ENCODE measurements around the gene CDC42BPG.

The CDC42BPG gene

GRCh38 chr11:64866173-64866491 is 21.7 kb upstream of the CDC42BPG start:
- TF ChIP-seq CTCF (conservative IDR thresholded peaks at IDR 0.05; ENCODE audit: low read depth): no peak
- POLR2A ChIA-PET (ENCODE audit: low non-redundant PET): interaction anchor here (0.7 kb wide), 1 partner anchor 9 kb away, joined by 3 read pairs; no protein-coding TSS in a partner anchor
- H3K27ac ChIP-seq: peak overlapping the region; percentile 36
- DNase-seq (ENCODE audit: low spot score): no peak
- CTCF ChIA-PET: interaction anchor here (0.6 kb wide), 1 partner anchor 1088 kb away, joined by 3 read pairs; no protein-coding TSS in a partner anchor

GRCh38 chr11:64865286-64866172 is 21.1 kb upstream of the CDC42BPG start:
- POLR2A ChIA-PET (ENCODE audit: low non-redundant PET): no interaction called here
- CTCF ChIA-PET: interaction anchor here (0.6 to 1.6 kb wide), 3 partner anchors 22 to 1089 kb away, joined by 3 to 12 read pairs (median 3); no protein-coding TSS in a partner anchor
- no peak for DNase-seq (ENCODE audit: low spot score)
- H3K27ac ChIP-seq: peak overlapping the region; percentile 93
- no peak for TF ChIP-seq CTCF (conservative IDR thresholded peaks at IDR 0.05; ENCODE audit: low read depth)

DNA sequence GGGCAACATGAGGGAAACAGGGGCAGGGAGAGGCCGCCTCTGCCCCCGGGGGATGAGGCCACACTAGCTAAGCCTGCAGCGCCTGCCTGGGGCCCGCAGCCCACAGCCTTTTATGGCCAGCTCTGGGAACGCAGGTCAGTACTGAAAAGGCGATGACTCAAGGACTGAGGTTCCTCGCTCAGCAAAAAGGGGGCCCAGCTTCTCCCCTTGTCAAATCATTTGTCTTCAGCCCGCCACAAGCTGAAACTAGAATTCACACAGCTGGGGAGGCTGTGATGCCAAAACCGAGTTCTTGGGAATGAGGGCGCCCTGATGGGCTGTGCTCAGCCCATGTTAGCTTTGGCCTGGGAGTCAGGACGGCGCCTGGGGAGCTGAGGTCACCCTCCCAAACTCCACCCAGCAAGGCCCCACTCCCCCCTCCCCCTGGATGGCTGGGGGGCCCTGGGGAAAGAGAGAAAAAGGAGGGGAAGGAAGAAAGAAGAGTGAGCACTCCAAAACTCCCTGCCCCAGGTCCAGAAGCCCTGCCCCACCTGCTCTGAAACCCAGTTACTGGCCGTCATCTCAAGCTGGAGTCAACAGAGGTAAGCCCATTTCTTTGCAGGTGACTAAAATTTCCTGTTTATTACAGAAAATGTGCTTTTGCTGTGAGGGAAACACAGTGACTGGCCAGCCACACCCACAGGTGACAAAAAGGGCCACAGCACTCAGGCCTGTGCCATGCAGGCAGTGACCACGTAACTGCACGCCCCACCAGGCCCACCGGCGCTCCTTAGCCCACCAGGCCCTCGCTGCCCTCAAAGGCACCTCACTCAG is 20.2 kb upstream of the CDC42BPG start:
- DNase-seq (ENCODE audit: low spot score): no peak
- CTCF ChIA-PET: interaction anchor here (0.6 to 1.6 kb wide), 3 partner anchors 23 to 1014 kb away, joined by 3 to 12 read pairs (median 3); no protein-coding TSS in a partner anchor
- peak overlapping the region; percentile 93 for H3K27ac ChIP-seq
- no peak for TF ChIP-seq CTCF (conservative IDR thresholded peaks at IDR 0.05; ENCODE audit: low read depth)
- POLR2A ChIA-PET (ENCODE audit: low non-redundant PET): interaction anchor here (0.6 to 0.8 kb wide), 2 partner anchors 8 to 554 kb away, joined by 3 to 7 read pairs; no protein-coding TSS in a partner anchor

- no peak for TF ChIP-seq CTCF (conservative IDR thresholded peaks at IDR 0.05; ENCODE audit: low read depth)
- H3K27ac ChIP-seq: peak overlapping the region; percentile 93
- ChIA-PET POLR2A (ENCODE audit: low non-redundant PET) (interaction anchor here (0.6 to 0.8 kb wide), 3 partner anchors 7 to 553 kb away, joined by 3 to 7 read pairs (median 3); no protein-coding TSS in a partner anchor), CTCF (interaction anchor here (0.6 to 1.6 kb wide), 2 partner anchors 24 to 30 kb away, joined by 3 to 12 read pairs; no protein-coding TSS in a partner anchor)
- DNase-seq (ENCODE audit: low spot score): no peak
Measured at GRCh38 chr11:64864135-64864472, 19.7 kb upstream of the CDC42BPG start.

DNA sequence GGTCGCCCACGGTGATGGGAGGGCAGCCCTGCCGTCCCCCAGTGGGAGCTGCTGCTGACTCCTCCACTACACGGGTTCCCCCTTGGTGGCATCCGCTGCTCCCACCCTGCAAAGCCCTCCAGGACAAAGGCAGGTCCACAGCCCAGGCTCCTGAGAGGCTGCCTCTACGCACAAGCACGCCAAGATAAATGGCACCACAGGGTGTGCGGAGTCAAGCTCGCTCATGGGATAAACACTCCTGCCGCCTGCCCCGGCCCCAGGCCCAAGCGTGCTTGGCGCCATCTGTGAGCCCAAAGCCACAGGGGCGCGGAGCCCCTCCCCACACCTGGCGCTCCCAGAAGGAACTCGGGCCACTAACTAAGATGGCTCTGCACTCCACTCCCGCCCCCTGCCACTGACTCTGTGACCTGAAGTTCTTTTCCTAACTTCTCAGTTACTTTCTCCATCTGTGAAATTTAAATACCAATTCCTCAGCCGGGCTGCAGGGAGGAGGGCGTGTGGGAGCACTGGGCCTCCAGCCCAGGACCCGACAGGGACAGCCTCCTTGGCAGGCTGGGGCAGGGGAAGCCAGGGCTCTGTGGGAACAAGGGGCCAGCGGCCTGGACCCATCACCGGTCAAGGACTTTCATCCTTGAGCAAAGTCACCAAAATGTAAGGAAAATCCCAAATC is 19.1 kb upstream of the CDC42BPG start:
- no peak for TF ChIP-seq CTCF (conservative IDR thresholded peaks at IDR 0.05; ENCODE audit: low read depth)
- POLR2A ChIA-PET (ENCODE audit: low non-redundant PET): interaction anchor here (0.6 kb wide), 1 partner anchor 15 kb away, joined by 3 read pairs; no protein-coding TSS in a partner anchor
- CTCF ChIA-PET: interaction anchor here (0.5 to 0.6 kb wide), 2 partner anchors 30 to 916 kb away, joined by 3 read pairs; no protein-coding TSS in a partner anchor
- H3K27ac ChIP-seq: peak overlapping the region; percentile 93
- DNase-seq (ENCODE audit: low spot score): no peak
